ENCODE measurements around the gene HNRNPF. TPM values are rescaled to one million over a fixed set of nuclear protein-coding genes. Genes with fewer than 3 reads are reported as not detected.

HNRNPF gene
- total RNA-seq, 1 experiment from 2014 or later, result 256 TPM

- DNase-seq (ENCODE audit: low spot score), result no peak
Measured at GRCh38 chr10:43421519-43421918, 12.5 kb upstream of the HNRNPF start.

GRCh38 chr10:43421201-43421507 is 12.2 kb upstream of the HNRNPF start:
- DNase-seq (ENCODE audit: low spot score), result no peak

- DNase-seq (ENCODE audit: low spot score), result peak; percentile 60
Measured at GRCh38 chr10:43420369-43421200, 11.6 kb upstream of the HNRNPF start.

GRCh38 chr10:43419997-43420368 is 11.0 kb upstream of the HNRNPF start:
- no peak for DNase-seq (ENCODE audit: low spot score)

GRCh38 chr10:43417950-43418768 is 9.2 kb upstream of the HNRNPF start:
- no peak for DNase-seq (ENCODE audit: low spot score)

- no peak for DNase-seq (ENCODE audit: low spot score)
Measured at GRCh38 chr10:43415544-43415943, 6.6 kb upstream of the HNRNPF start.

GRCh38 chr10:43411536-43411935 is 2.5 kb upstream of the HNRNPF start:
- no peak for DNase-seq (ENCODE audit: low spot score)

GRCh38 chr10:43410345-43410744 is 1.4 kb upstream of the HNRNPF start:
- DNase-seq (ENCODE audit: low spot score), result no peak

GRCh38 chr10:43409385-43410109 is 561 bp upstream of the HNRNPF start:
- no peak for DNase-seq (ENCODE audit: low spot score)

GRCh38 chr10:43408331-43408709 is 666 bp downstream of the HNRNPF start:
- no peak for DNase-seq (ENCODE audit: low spot score)

- peak; percentile 91 for DNase-seq (ENCODE audit: low spot score)
Measured at GRCh38 chr10:43407576-43408330, 1.2 kb downstream of the HNRNPF start.

- no peak for DNase-seq (ENCODE audit: low spot score)
Measured at GRCh38 chr10:43407148-43407575, 1.8 kb downstream of the HNRNPF start.

- DNase-seq (ENCODE audit: low spot score), result no peak
Measured at GRCh38 chr10:43404704-43405084, 4.3 kb downstream of the HNRNPF start.

- DNase-seq (ENCODE audit: low spot score), result no peak
Measured at GRCh38 chr10:43403911-43404703, 4.9 kb downstream of the HNRNPF start.

- no peak for DNase-seq (ENCODE audit: low spot score)
Measured at GRCh38 chr10:43402880-43403452, 6.0 kb downstream of the HNRNPF start.

- DNase-seq (ENCODE audit: low spot score), result no peak
Measured at GRCh38 chr10:43402176-43402575, 6.8 kb downstream of the HNRNPF start.

- DNase-seq (ENCODE audit: low spot score), result no peak
Measured at GRCh38 chr10:43401627-43402026, 7.4 kb downstream of the HNRNPF start.

GRCh38 chr10:43399320-43400310 is 9.4 kb downstream of the HNRNPF start:
- no peak for DNase-seq (ENCODE audit: low spot score)

- no peak for DNase-seq (ENCODE audit: low spot score)
Measured at GRCh38 chr10:43398939-43399319, 10.1 kb downstream of the HNRNPF start.
